C4-2B (cell line): ENCODE measurements around the gene INPP4B.

Experiments
- CTCF ChIP-seq: fragments of 450-650 bp; conservative IDR thresholded peaks from 2 replicates; pipeline ENCODE4 v1.5.1; 2017; ENCODE audit warnings: mild to moderate bottlenecking
- ZFX ChIP-seq: fragments of 450-650 bp; IDR thresholded peaks from 2 replicates; pipeline ENCODE4 v1.6.1; 2017

- TF ChIP-seq CTCF (no peak), ZFX (no peak)
These were observed 301.5 kb downstream of the INPP4B start for GRCh38 chr4:142544594-142544993.
